GM23338 (cell line): ENCODE measurements around the gene SPARC. TPM values are rescaled to one million over a fixed set of nuclear protein-coding genes. Genes with fewer than 3 reads are reported as not detected.
A peak's percentile ranks its signal among the peaks of the same experiment; 100 is the strongest.

Experiments used
- ATAC-seq: fragments of 200-7000 bp; cut with Tn5 transposase; 3 replicates; pipeline ENCODE4 v1.9.1; 2020
- DNase-seq: peaks from one replicate; pipeline ENCODE4 v3.0.0-alpha.2; 2015; ENCODE audit warnings: low spot score
- H2AFZ ChIP-seq: fragments of 200-600 bp; sonication (generic); 2 replicates; pipeline ENCODE4 v1.8.0; 2016; ENCODE audit warnings: antibody characterized with exemption, mild to moderate bottlenecking, moderate library complexity
- H3F3A ChIP-seq: fragments of 200-600 bp; sonication (generic); replicated peaks from 2 replicates; pipeline ENCODE4 v1.8.0; 2017; ENCODE audit warnings: antibody characterized with exemption, mixed run types, low read depth
- H3K27ac ChIP-seq: fragments of 200-600 bp; sonication (generic); 2 replicates; pipeline ENCODE4 v1.6.1; 2016; ENCODE audit warnings: low read depth
- H3K27me3 ChIP-seq: fragments of 200-600 bp; sonication (generic); 2 replicates; pipeline ENCODE4 v1.8.0; 2016; ENCODE audit warnings: mild to moderate bottlenecking, mixed run types, moderate library complexity; ENCODE audit not compliant: insufficient read depth
- H3K36me3 ChIP-seq: fragments of 200-600 bp; sonication (generic); 2 replicates; pipeline ENCODE4 v1.8.0; 2016; ENCODE audit warnings: mild to moderate bottlenecking; ENCODE audit not compliant: insufficient read depth
- H3K4me1 ChIP-seq: fragments of 200-600 bp; sonication (generic); 2 replicates; pipeline ENCODE4 v1.8.0; 2016; ENCODE audit warnings: mild to moderate bottlenecking, moderate library complexity; ENCODE audit not compliant: insufficient read depth
- H3K4me2 ChIP-seq: fragments of 200-600 bp; sonication (generic); 2 replicates; pipeline ENCODE4 v1.7.1; 2017; ENCODE audit warnings: mixed run types
- H3K4me3 ChIP-seq: fragments of 200-600 bp; sonication (generic); 2 replicates; pipeline ENCODE4 v1.6.1; 2016; ENCODE audit warnings: mixed run types
- H3K79me2 ChIP-seq: fragments of 200-600 bp; sonication (generic); replicated peaks from 2 replicates; pipeline ENCODE4 v1.8.0; 2017; ENCODE audit warnings: mild to moderate bottlenecking; ENCODE audit not compliant: insufficient read depth
- H3K9me2 ChIP-seq: fragments of 200-600 bp; sonication (generic); 2 replicates; pipeline ENCODE4 v1.8.0; 2017; ENCODE audit not compliant: insufficient read depth
- H4K20me1 ChIP-seq: fragments of 200-600 bp; sonication (generic); replicated peaks from 2 replicates; pipeline ENCODE4 v1.8.0; 2017; ENCODE audit warnings: mild to moderate bottlenecking; ENCODE audit not compliant: insufficient read depth
- H3K27ac Mint-ChIP-seq: 2 replicates; pipeline ENCODE4 v1.8.0; 2020; ENCODE audit warnings: inconsistent platforms, mild to moderate bottlenecking, moderate library complexity, mixed read lengths
- H3K27me3 Mint-ChIP-seq: 3 replicates; pipeline ENCODE4 v1.8.0; 2022; ENCODE audit warnings: low read depth, mild to moderate bottlenecking, moderate library complexity, mixed read lengths, inconsistent platforms; ENCODE audit not compliant: insufficient read depth, poor library complexity
- H3K36me3 Mint-ChIP-seq: 3 replicates; pipeline ENCODE4 v1.8.0; 2021; ENCODE audit warnings: low read depth, mild to moderate bottlenecking, inconsistent platforms, moderate library complexity, mixed read lengths
- H3K4me1 Mint-ChIP-seq: 3 replicates; pipeline ENCODE4 v1.8.0; 2020; ENCODE audit warnings: mild to moderate bottlenecking, inconsistent platforms, mixed read lengths
- H3K4me3 Mint-ChIP-seq: 3 replicates; pipeline ENCODE4 v1.8.0; 2021; ENCODE audit warnings: moderate library complexity, mild to moderate bottlenecking, inconsistent platforms, mixed read lengths
- H3K9me3 Mint-ChIP-seq: 3 replicates; pipeline ENCODE4 v1.8.0; 2020; ENCODE audit warnings: moderate library complexity, mild to moderate bottlenecking, inconsistent platforms, mixed read lengths
- ETS1 ChIP-seq: IDR thresholded peaks from 2 replicates; pipeline ENCODE4 v1.6.1; 2016; ENCODE audit warnings: antibody characterized with exemption
- JUNB ChIP-seq: IDR thresholded peaks from one replicate; pipeline ENCODE4 v1.6.1; 2016; ENCODE audit warnings: antibody characterized with exemption; ENCODE audit not compliant: unreplicated experiment
- ZNF114 ChIP-seq: fragments of 250-450 bp; sonication (Bioruptor Pico); IDR thresholded peaks from 2 replicates; pipeline ENCODE4 v1.5.0; 2020; ENCODE audit warnings: mild to moderate bottlenecking, moderate library complexity
- ZNF331 ChIP-seq: fragments of 250-450 bp; sonication (Bioruptor Pico); IDR thresholded peaks from 2 replicates; pipeline ENCODE4 v1.5.0; 2020; ENCODE audit warnings: low read depth, mild to moderate bottlenecking, moderate library complexity
- ZNF462 ChIP-seq: fragments of 250-450 bp; sonication (Bioruptor Pico); IDR thresholded peaks from 2 replicates; pipeline ENCODE4 v1.5.0; 2020; ENCODE audit warnings: mild to moderate bottlenecking, moderate library complexity
- polyA plus RNA-seq: library from polyadenylated mRNA; unstranded; fragments of >200 nt; fragmentation: Nextera tagmentation; extraction: Ambion mirVana; gene quantifications from 2 replicates; pipeline ENCODE4 v1.2.1, GENCODE V29; 2016
- total RNA-seq: library from RNA; depleted of rRNA; stranded (reverse); fragments of >200 nt; shearing (Covaris generic); gene quantifications from 2 replicates; pipeline ENCODE4 v1.2.3, GENCODE V29; 2014

The SPARC gene
- total and polyA plus RNA-seq, 2 experiments from 2014 or later, result 218 to 225 TPM

DNA sequence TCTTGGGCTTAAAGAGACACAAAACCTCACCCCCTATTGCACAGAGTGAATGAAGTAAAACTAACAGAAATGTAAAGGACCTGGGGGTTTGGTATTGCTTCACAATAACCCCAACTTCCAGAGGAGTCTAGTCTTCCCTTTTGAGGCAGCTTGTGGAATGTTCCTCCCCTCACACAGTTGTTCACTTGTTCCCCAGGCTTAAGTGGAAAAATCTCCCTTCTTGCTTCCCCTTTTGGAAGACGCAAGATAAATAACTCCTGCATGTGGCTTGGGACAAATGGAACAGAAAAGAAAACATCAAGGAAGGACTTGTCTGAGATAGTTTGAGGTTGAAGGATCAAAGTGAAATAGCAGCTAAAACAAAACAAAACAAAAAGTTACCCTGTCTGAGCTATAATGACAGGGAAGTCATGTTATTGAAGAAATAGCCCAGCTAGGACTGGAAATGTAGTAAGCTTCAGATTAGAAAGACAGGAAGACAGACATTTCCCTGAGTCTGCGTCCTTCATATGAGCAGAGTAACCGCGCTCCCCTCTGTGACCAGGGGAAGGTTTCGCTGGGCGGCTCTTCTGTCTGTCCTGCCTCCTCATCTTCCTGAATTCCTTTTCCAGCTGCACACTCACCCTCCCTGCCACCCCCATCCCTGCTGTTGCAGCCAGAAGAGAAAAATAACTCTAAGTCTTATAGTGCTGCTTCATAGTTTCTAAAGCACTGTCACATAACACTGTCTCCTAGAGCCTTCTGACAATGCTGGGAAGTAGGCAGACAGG is 8.8 kb downstream of the SPARC start:
- peaks cover 33% of the 10 kb centered on the region for H3K36me3 Mint-ChIP-seq
- no peak for DNase-seq
- 0 out of 2 replicates have a peak, but pooled peaks cover 6% of the 10 kb centered on the region for H3K36me3 ChIP-seq
- H3K4me1 Mint-ChIP-seq, result peaks cover 43% of the 10 kb centered on the region
- no peaks in the 10 kb centered on the region for H4K20me1 ChIP-seq
- H3K4me3 Mint-ChIP-seq, result no peak overlapping the region
- H3K4me1 ChIP-seq, result peaks cover 39% of the 10 kb centered on the region
- peak; percentile 52; the same call in 1 of the 2 replicates for TF ChIP-seq ZNF331 (CRISPR knock-in tag)
- TF ChIP-seq ETS1, result no peak
- no peak for TF ChIP-seq JUNB
- peaks cover 26% of the 10 kb centered on the region for H3K79me2 ChIP-seq
- no peaks in the 10 kb centered on the region for H3K27me3 ChIP-seq
- H3K4me2 ChIP-seq, result peak overlapping the region; percentile 16; the same call in 1 of the 2 replicates
- no peak overlapping the region for H2AFZ ChIP-seq
- ATAC-seq, result no peak
- H3K4me3 ChIP-seq, result no peak overlapping the region
- H3K9me3 Mint-ChIP-seq, result no peaks in the 10 kb centered on the region
- H3K9me2 ChIP-seq, result peaks cover 4% of the 10 kb centered on the region; the same call in 1 of the 2 replicates
- no peaks in the 10 kb centered on the region for H3F3A ChIP-seq
- no peak overlapping the region; the same call in 1 of the 2 replicates for H3K27ac ChIP-seq
- peaks cover 9% of the 10 kb centered on the region for H3K27me3 Mint-ChIP-seq
- H3K27ac Mint-ChIP-seq, result no peak overlapping the region

DNA sequence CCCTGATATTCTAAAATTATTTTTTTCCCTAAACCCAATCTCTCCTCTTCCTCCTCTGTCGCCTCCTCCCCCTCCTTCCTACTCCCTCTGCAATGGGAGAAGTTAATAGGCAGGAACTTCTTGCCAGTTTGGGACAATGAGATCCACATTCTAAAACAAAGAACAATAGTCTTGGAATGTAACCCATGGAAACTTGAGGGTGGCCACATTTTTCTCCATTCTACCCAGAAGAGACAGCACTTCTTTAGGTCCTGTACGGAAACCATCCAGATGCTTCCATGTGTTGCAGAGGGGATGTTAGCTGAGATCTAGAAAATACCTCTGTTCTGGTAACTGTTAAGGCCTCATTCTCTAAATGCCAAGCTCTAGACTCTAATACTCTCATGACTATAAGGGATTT is 10.0 kb downstream of the SPARC start:
- H3K4me1 ChIP-seq, result peaks cover 39% of the 10 kb centered on the region
- H3K79me2 ChIP-seq, result peaks cover 18% of the 10 kb centered on the region
- H4K20me1 ChIP-seq, result no peaks in the 10 kb centered on the region
- H3K36me3 Mint-ChIP-seq, result peaks cover 39% of the 10 kb centered on the region
- H3K4me3 Mint-ChIP-seq, result peak overlapping the region; percentile 17; the same call in 1 of the 3 replicates
- H3K27ac Mint-ChIP-seq, result peak overlapping the region; percentile 76
- H3K27me3 Mint-ChIP-seq, result peaks cover 9% of the 10 kb centered on the region
- ATAC-seq (no peak; the same call in 2 of the 3 replicates), DNase-seq (no peak)
- peak overlapping the region; percentile 19 for H3K4me2 ChIP-seq
- peaks cover 44% of the 10 kb centered on the region for H3K4me1 Mint-ChIP-seq
- TF ChIP-seq ZNF114 (CRISPR knock-in tag) (no peak), ZNF462 (CRISPR knock-in tag) (peak; percentile 70)
- H3K4me3 ChIP-seq, result no peak overlapping the region
- H3K9me2 ChIP-seq, result peaks cover 4% of the 10 kb centered on the region; the same call in 1 of the 2 replicates
- H2AFZ ChIP-seq, result no peak overlapping the region
- H3K36me3 ChIP-seq, result 0 out of 2 replicates have a peak, but pooled peaks cover 6% of the 10 kb centered on the region
- H3K27ac ChIP-seq, result peak overlapping the region; percentile 84
- H3K9me3 Mint-ChIP-seq, result no peaks in the 10 kb centered on the region
- H3K27me3 ChIP-seq, result no peaks in the 10 kb centered on the region
- H3F3A ChIP-seq, result no peaks in the 10 kb centered on the region
